ENCODE measurements around the gene TAF5.
"Not testable (repeated sequence)": the region's sequence is repeated elsewhere in the genome, so short reads cannot be mapped to it uniquely, and the experiment has no call there.

Gene TAF5

DNA sequence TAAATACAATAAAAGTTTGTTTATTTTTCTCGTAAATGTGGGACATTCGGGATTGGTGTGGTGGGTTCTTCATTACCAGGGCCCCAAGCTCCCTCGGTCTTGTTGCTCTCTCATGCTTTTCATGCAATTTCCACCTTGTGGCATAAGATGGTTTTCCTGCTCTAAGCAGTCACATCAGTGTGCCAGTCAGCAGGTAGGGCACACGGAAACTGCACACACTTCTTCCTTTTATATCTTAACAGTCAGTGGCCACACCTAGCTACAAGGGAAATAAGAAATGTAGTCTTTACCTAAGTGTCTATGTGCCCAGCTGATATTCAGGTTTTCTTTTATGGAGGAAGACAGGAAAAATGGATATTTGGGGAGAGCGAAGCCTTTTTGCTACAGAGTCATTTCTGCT, 6.5 kb downstream of the TAF5 start:
- no peak for TF ChIP-seq GATA1 (IDR thresholded peaks at IDR 0.05; ENCODE audit: low read depth, low read length)
- TF ChIP-seq POLR2A (IDR thresholded peaks at IDR 0.05; ENCODE audit: low read length), result no peak

DNA sequence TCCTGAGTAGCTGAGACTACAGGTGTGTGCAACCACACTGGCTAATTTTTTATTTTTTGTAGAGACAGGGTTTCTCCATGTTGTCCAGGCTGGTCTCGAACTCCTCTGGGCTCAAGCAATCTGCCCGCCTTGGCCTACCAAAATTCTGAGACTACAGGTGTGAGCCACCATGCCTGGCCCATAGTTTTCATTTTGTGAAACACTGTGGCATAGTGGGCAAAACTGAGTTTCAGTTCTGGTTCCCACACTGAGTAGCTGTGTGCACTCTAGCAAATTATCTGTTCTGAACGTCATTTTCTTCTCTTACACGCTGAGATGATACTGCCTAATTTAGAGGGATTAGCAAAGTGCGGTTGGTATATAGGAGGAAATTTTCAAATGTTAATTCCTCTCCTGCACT, 15.0 kb downstream of the TAF5 start:
- no peak for TF ChIP-seq GATA1 (IDR thresholded peaks at IDR 0.05; ENCODE audit: low read depth, low read length)
- TF ChIP-seq POLR2A (IDR thresholded peaks at IDR 0.05; ENCODE audit: low read length), result no peak
- no peak for DNase-seq

More for the DNA sequence above, 6.5 kb downstream of the TAF5 start:
- no peak for DNase-seq

DNA sequence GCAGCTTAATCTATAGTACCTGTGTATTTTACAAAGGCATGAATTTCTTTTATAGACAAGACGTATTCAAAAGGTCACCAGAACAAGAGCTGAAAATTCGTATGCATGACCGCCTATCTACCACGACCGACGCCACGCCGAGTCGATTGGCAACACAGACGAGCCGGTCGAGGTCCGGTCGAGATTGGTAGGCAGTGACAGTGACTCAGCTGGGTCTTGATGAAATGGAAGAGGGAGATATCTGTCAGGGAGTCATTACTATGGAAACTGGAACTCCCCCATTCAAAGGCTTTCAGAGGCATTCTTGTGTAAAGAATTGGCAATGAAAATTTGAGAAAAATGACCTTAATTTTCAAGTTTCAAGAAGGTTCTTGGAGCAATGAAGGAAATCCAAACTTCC, 26.4 kb downstream of the TAF5 start:
- peak; percentile 77 to 80 for DNase-seq
- no peak for TF ChIP-seq GATA1 (IDR thresholded peaks at IDR 0.05; ENCODE audit: low read depth, low read length)
- no peak for TF ChIP-seq POLR2A (IDR thresholded peaks at IDR 0.05; ENCODE audit: low read length)

DNA sequence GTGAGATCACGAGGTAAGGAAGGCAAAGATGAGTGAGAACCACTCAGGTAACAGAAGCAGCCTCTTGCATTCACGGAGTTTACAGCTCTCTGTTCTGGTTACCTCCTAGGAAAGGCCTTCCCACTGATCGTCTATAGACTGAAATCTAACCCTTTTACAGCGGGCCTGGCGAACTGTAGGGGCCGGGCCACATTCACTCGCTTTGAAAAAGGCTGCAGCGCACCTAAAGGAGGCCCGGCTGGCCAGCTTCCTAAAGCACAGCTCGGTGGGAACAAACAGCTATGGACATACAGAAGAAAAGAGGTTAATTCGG, 27.9 kb downstream of the TAF5 start:
- TF ChIP-seq GATA1 (IDR thresholded peaks at IDR 0.05; ENCODE audit: low read depth, low read length), result no peak
- DNase-seq, result peak in 1 of 2 experiments; percentile 55

DNA sequence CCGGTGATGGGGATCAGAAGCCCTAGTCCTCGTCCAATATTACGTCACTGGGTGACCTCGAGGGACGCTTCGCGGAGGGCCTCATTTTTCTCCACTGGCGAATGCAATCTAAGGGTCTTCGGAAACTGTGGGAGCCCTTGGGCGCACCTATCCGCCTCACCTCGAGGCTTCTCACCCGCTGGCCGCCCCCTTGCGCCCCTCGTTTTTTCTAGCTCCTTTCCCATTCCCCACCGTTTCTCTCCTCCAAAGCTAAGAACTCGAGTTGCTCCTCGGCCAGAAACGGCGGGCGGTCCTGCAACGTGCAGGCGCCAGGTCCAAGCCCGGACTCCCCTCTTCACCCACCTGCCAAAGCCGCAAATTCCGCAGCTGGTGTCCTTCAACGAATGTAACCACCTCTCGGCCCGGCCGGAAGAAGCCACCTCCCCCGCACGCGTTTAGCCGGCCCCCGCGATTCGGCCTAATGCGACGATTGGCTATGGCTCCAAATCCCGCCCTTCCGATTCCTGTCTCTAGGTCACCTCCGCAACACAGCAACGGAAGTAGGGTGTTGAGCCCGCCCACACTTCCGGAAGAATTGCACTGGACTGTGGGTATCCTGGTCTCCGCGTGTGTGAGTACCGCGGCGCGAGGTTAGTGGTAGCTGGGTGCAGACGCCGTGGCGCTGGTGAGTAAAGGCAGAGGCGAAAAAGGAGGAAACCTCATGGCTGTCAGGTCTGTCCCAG, 28.5 kb downstream of the TAF5 start, which contains the start of the genes ATP5MK and PDCD11:
TSS of gene ATP5MK (minus strand) at position 409 of the 722 bp plus-strand sequence. CDS start 4,018 bp downstream, outside the sequence.
TSS of gene PDCD11 (plus strand) at position 560 of the 722 bp plus-strand sequence. CDS start 1,801 bp downstream, outside the sequence.
- TF ChIP-seq GATA1 (IDR thresholded peaks at IDR 0.05; ENCODE audit: low read depth, low read length) (no peak), POLR2A (IDR thresholded peaks at IDR 0.05; ENCODE audit: low read length) (peak; percentile 91)
- peak; percentile 98 for DNase-seq

DNA sequence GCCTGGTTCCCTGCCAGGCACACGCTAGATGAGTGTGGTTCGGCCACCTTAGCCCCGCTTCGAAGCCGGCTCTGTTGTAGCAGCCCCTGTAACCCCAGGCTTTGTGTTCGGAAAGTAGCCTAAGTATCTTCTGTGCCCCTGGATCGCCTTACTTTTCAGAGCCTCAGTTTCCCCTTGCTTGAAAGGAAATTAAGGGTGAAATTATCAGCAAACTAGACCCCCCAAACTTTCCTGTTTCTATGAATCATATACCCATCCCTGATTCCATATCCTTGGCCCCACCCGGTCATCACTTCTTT, 29.0 kb downstream of the TAF5 start:
- DNase-seq, result no peak
- TF ChIP-seq GATA1 (IDR thresholded peaks at IDR 0.05; ENCODE audit: low read depth, low read length), result no peak
- TF ChIP-seq POLR2A (IDR thresholded peaks at IDR 0.05; ENCODE audit: low read length), result peak; percentile 59

DNA sequence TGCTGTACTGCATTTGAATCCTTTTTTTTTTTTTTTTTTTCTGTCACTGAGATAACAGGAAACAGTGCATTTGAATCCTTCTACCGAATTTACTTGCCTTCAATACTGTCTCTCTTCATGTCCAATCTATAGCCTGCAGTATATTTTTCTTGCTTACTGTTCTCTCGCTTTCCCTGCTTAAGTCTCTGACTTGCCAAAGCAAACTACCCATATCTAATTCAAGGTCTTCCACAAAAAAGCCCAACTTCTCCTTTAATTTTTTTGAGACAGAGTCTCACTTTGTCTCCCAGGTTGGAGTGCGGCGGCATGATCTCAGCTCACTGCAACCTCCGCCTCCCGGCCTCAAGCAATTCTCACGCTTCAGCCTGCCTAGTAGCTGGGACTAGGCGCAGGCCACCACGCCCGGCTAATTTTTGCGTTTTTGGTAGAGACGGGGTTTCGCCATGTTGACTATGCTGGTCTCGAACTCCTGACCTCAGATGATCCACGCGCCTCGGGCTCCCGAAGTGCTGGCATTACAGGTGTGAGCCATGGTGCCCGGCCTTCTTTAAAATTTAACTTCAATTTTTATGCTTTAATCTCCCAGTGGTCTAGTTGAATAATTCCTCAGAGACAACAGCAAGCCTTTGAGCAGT, 29.5 kb downstream of the TAF5 start:
- no peak for TF ChIP-seq GATA1 (IDR thresholded peaks at IDR 0.05; ENCODE audit: low read depth, low read length)
- TF ChIP-seq POLR2A (IDR thresholded peaks at IDR 0.05; ENCODE audit: low read length), result no peak
- DNase-seq, result peak in 1 of 2 experiments; percentile 17

DNA sequence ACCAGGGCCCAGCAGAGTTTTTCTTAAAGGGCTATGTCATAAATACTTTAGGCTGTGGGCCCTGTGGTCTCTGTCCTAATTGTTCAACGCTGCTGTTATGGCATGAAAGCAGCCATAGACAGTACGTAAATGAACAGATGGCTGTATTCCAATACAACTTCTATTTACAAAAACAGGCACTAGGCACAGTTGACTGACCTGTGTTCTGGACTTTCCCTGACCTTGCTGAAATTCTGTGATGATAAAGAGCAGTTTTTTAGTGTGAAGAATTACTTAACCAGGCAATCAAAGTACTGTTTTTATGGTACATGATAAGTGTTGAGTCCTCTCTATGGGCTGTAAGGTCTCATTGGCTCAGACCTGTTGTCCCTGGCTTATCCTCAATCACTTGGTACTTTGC, 45.8 kb downstream of the TAF5 start:
- DNase-seq, result no peak
- TF ChIP-seq GATA1 (IDR thresholded peaks at IDR 0.05; ENCODE audit: low read depth, low read length), result no peak
- TF ChIP-seq POLR2A (IDR thresholded peaks at IDR 0.05; ENCODE audit: low read length), result no peak

DNA sequence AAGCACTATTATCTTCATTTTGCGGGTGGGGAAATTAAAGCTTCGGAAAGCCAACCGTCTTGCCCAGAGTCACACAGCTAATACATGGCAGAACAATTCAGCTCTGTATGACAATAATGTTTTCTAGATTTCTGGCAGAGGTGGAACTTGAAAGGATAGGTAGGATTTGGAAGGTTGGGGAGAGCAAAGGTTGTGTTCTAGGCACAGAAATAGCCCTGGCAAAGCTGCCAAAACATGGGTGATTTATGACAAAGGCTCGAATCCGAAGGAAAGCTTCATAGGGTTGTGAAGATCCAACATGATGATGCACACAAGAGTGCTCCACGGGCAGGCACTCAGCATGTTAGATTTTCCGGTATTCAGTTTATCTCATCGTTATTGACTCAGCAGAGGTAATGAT, 47.8 kb downstream of the TAF5 start:
- no peak for DNase-seq
- TF ChIP-seq GATA1 (IDR thresholded peaks at IDR 0.05; ENCODE audit: low read depth, low read length), result no peak
- TF ChIP-seq POLR2A (IDR thresholded peaks at IDR 0.05; ENCODE audit: low read length), result no peak

DNA sequence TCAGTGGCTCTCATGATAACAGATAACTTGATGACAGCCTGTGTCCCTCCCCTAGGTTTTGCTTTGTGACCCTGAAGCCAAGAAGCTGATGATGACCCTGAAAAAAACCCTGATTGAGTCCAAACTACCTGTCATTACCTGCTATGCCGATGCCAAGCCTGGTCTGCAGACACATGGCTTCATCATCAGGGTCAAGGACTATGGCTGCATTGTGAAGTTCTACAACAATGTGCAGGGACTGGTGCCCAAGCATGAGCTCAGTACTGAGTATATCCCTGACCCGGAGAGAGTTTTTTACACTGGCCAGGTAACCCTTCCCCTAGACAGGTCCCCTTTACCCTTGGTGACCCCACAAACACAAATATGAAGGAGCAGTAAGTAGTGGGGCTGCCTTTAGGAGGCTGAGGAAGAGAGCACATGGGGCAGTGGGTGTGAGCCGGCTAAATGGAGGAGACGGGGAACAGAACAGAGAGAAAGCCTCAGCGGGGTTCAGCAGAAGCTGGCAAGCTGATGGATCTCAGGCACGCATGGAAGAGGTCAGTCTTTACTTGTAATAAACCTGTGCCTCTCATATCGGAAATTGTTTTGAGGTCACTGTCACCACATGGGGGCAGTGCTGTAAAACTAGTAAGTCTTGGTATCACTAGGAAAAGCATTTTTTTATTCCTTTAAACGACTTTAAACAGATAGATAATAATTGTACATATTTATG, 48.8 kb downstream of the TAF5 start:
- peak; percentile 53 to 72 for DNase-seq
- TF ChIP-seq GATA1 (IDR thresholded peaks at IDR 0.05; ENCODE audit: low read depth, low read length) (no peak), POLR2A (IDR thresholded peaks at IDR 0.05; ENCODE audit: low read length) (no peak)

DNA sequence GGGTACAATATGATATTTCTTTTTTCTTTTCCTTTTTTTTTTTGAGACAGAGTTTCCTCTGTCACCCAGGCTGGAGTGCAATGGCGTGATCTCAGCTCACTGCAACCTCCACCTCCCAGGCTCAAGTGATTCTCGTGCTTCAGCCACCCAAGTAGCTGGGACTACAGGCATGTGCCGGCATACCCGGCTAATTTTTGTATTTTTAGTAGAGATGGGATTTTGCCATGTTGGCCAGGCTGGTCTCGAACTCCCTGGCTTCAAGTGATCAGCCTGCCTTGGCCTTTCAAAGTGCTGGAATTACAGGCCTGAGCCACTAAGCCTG, 49.3 kb downstream of the TAF5 start:
- not testable (repeated sequence) for DNase-seq

DNA sequence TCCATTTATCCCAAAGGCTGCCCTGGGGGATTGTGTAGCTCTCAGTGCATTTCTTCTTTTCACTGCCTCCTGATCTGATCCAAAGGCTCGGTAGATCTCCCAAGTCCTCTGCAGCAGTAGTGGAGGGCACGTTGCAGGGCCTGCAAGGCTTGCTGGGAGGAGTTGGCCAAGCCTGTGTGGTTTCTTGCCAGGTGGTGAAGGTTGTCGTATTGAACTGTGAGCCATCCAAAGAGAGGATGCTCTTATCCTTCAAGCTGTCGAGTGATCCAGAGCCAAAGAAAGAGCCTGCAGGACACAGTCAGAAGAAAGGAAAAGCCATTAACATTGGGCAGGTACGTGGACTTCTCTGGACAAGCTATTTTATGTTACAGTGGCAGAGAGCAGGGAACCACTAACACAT, 49.8 kb downstream of the TAF5 start:
- no peak for TF ChIP-seq GATA1 (IDR thresholded peaks at IDR 0.05; ENCODE audit: low read depth, low read length)
- no peak for TF ChIP-seq POLR2A (IDR thresholded peaks at IDR 0.05; ENCODE audit: low read length)
- DNase-seq, result no peak

DNA sequence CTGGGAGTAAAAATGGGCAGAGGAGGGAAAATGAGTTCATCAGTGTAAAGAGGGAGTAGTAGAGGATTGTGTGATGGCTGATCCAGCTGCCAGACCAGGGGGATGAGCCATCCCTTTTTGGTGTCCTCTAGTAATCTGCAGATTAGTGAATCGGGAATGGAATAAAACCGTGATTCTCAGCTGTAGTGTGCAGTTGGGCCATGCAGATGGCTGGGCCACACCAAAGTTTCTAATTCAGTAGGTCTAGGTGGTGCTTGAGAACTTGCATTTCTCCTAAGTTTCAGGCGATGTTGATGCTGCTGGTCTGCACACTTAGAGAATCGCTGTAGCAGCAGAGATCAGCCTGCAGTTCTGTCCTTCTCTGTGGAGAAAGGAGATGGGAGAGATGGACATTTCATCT, 51.3 kb downstream of the TAF5 start:
- DNase-seq, result no peak
- no peak for TF ChIP-seq GATA1 (IDR thresholded peaks at IDR 0.05; ENCODE audit: low read depth, low read length)
- TF ChIP-seq POLR2A (IDR thresholded peaks at IDR 0.05; ENCODE audit: low read length), result no peak

DNA sequence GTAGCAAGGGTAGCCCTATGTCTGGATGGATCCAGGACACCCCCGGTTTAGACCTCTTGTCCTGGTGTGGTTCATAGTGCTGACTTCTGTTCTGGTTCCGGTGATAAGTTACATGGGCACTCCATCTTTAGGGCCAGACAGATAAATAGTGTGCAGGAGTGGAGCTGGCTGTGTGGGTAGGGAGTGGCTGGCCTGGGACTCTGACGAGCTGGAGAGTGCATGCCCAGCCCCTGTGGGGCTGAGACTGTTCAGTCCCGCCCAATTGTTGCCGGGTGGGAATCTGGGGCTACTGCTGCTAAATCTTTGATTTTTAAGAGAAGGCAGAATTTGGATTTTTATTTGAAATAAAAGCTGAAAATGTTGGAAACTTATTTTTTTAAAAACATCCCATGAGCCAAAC, 56.0 kb downstream of the TAF5 start:
- DNase-seq, result no peak
- TF ChIP-seq GATA1 (IDR thresholded peaks at IDR 0.05; ENCODE audit: low read depth, low read length) (no peak), POLR2A (IDR thresholded peaks at IDR 0.05; ENCODE audit: low read length) (no peak)

DNA sequence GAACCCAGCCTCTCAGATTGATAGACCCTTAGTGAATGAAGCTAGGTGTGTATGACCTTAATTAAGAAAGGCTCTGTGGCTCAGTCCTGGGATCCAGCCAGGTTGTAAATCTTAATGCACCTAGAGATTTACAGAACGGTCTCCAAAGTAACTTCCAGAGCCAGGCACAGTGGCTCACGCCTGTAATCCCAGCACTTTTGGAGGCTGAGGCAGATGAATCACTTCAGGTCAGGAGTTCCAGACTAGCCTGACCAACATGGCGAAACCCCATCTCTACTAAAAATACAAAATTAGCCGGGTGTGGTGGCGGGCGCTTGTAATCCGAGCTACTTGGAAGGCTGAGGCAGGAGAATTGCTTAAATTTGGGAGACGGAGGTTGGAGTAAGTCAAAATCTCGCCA, 60.1 kb downstream of the TAF5 start:
- no peak for DNase-seq
- TF ChIP-seq GATA1 (IDR thresholded peaks at IDR 0.05; ENCODE audit: low read depth, low read length), result no peak
- no peak for TF ChIP-seq POLR2A (IDR thresholded peaks at IDR 0.05; ENCODE audit: low read length)
